GM19328 (cell line): ENCODE measurements around the gene USP31.
"Not testable (repeated sequence)": the region's sequence is repeated elsewhere in the genome, so short reads cannot be mapped to it uniquely, and the experiment has no call there.

Experiments
- ATAC-seq: cut with Tn5 transposase; IDR thresholded peaks from one replicate; pipeline ENCODE4 v1.9.1; 2021; ENCODE audit warnings: mild to moderate bottlenecking, moderate library complexity; ENCODE audit not compliant: unreplicated experiment

USP31 gene

GRCh38 chr16:23103603-23104002 is 45.6 kb downstream of the USP31 start:
- ATAC-seq: no peak

GRCh38 chr16:23101012-23101550 is 48.2 kb downstream of the USP31 start:
- ATAC-seq: no peak

- ATAC-seq: not testable (repeated sequence)
Observed at GRCh38 chr16:23096450-23096849, 52.8 kb downstream of the USP31 start.

DNA sequence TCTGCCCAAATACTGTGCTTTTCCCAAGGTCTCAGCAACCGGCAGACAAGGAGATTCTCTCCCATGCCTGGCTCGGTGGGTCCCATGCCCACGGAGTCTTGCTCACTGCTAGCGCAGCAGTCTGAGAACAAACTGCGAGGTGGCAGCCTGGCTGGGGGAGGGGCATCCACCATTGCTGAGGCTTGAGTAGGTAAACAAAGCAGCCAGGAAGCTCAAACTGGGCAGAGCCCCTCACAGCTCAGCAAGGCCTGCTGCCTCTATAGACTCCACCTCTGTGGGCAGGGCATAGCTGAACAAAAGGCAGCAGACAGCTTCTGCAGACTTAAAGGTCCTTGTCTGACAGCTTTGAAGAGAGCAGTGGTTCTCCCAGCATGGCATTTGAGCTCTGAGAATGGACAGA is 55.1 kb downstream of the USP31 start:
- not testable (repeated sequence) for ATAC-seq

GRCh38 chr16:23092801-23093117 is 56.5 kb downstream of the USP31 start:
- no peak for ATAC-seq

DNA sequence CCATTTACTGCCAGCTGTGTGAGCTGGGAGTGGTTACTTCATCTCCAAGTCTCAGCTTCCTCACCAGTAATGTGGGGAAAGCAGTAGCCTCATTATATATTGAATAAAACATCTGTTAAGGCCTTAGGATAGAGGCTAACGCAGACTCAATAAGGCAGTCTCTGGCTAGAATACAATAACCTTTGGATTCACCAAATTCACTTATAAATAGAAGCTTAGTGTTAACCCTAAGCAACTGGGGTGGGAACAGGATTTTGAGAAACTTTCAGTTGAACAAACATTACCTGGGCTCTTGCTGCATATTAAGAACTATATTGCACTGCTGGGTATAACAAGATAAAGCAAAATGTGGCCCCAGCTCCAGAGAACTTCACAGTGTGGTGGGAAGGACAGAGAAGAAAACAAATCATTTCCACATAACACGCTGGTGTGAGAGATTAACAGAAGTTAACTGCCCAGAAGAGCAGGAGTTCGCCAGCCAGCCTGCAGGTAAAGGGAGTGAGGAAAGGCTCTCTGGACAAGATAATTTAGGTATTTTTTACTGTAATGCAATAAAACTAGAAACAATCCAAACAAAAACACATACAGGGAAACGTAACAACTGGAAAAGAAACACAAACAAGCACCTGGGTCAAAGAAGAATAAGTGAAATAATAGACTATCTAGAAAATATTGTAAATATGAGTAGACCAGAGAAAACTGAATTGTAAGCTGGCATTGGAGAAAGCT is 57.0 kb downstream of the USP31 start:
- ATAC-seq: no peak

GRCh38 chr16:23089111-23089510 is 60.1 kb downstream of the USP31 start:
- ATAC-seq: no peak

GRCh38 chr16:23088018-23088417 is 61.2 kb downstream of the USP31 start:
- no peak for ATAC-seq

DNA sequence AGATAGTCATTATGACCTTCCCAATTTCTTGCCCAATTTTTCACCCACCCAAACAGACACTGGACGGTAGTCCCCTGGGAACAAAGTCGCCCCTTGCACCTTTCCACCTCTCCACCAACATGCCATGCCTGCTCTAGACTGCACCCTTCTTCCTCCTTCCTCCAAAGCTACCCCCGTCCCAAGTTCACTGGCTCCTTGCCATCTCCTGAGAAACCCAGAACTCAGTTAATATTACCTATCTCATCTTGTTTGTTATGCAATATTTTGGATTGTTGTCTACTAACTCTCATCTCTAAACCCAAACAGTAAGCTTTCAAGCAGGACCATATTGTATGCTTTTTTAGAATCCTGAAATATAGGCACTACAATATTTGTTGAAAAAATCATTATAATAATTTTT is 63.3 kb downstream of the USP31 start:
- ATAC-seq: no peak

- ATAC-seq: no peak
Observed at GRCh38 chr16:23082161-23082788, 67.0 kb downstream of the USP31 start.

- no peak for ATAC-seq
Observed at GRCh38 chr16:23081675-23082119, 67.6 kb downstream of the USP31 start.

GRCh38 chr16:23080747-23081146 is 68.5 kb downstream of the USP31 start:
- no peak for ATAC-seq

DNA sequence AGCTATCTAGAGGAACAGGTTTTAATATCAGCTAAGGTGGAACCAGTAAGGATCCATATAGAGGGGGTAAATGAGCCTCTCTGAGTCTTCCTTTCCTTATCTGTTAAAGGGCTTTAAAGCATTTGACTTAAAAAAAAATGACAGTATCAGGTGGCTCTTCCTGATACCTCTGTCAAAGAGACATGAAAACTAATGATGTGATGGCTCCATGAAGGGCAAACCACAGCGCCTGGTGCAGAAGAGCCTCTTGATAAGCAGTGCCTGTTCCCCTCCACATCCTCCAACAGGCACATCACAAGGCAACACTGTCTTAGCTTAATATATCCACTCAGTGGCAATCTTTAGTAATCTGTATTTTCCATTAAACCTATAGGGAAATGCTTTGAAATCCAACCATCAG is 68.9 kb downstream of the USP31 start:
- no peak for ATAC-seq

DNA sequence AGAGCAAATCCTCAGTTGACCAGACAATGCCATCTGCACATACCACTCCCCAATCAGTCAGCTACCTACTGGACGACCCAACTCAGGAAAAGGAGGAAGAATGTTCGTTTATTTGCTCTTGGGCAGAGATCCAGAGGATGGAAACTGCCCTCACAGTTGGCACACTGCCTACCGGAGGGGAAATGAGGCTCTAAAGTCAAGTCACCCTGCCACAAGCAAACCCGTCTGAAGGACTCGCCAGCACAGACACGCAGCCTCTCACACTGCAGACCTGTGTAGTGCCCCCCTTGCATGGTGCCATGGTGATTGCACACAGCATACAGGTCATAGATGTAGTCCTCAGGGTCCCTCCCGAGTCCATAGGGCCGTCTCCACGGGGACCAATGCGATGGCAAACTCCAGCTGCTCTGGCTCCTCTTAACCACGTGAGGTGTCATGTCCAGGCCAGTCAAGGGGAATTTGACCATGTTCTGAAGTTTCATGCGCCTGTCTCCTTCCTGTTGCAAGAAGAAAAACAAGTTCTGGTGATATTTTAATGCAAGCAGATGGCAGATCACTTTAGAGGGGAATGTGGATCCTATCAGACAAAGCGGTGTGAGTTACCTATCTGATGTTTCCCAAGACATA is 69.5 kb downstream of the USP31 start:
- ATAC-seq: no peak

GRCh38 chr16:23074423-23074822 is 74.8 kb downstream of the USP31 start:
- no peak for ATAC-seq

- ATAC-seq: no peak
Observed at GRCh38 chr16:23072769-23073549, 76.3 kb downstream of the USP31 start.

- ATAC-seq: no peak
Observed at GRCh38 chr16:23072084-23072599, 77.1 kb downstream of the USP31 start.

DNA sequence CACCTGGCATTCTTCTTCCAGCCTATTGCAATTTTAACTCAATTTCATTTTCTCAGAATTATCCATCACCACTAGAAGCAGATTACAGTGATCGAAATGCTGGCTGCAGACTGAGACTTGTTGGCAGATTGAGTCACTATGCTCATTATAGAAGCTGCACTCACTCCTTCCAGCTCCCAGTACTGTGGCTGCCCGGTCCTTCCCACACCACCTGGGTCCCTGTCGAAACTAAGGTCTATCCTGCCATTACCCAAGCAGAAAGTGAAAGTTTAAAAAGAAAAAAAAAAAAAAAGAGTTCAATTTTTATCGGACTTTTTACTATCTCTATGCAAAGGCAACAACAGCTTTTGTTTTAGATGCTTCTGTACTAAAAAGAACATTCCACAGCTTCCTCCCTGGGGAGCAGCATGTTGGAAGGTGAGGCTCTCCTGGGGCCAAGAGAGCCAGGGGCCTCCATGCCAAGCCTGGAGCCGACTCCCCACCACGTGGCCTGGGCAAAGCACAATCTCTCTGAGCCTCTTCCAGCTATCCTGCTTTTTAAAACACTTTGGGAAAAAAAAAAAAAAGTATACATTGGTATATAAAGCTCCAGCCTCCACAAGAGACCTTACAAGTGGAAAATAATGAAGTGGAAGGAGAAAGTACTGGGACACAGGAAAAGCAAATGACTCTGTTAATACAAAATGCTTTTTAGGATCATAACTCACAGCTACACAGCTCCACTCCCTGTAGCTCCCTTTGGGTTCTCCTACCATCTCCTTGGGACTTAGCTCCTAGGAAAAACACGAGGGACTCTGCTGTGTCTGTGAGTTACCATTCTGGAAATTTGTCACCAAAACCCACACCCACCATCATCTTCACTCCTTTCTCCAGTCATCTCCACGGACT is 77.8 kb downstream of the USP31 start:
- ATAC-seq: no peak

DNA sequence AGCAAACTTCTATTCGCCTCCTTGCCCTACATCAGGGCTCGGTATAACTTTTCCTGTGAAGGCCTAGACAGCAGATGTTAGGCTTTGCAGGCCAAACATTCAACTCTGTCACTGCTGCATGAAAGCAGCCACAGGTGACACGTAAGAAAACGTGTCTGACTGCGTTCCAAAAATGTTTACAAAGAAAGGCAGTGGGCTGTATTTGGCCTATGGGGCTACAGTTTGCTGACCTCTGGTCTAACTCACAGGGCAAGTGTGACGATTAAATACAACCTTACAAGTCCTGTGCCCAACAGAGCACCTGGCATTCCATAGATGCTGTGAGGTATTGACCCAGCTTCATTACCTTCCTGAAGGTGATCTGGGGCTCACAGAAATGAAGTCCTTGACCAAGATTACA is 79.4 kb downstream of the USP31 start:
- no peak for ATAC-seq
